Stimulated activated naive CD8-positive, alpha-beta T cell treated with anti-CD3 and anti-CD28 coated beads, Interleukin-15, Interleukin-2, amounts not matched to agents 100 ng/mL and 50 ng/mL, for 24 hours (primary cell): ENCODE data around the gene SEMG1.

Experiments used
- H3K27ac Mint-ChIP-seq: one replicate; pipeline ENCODE4 v1.8.0; 2021; ENCODE audit warnings: mild to moderate bottlenecking, mixed read lengths
- H3K27me3 Mint-ChIP-seq: one replicate; pipeline ENCODE4 v1.8.0; 2021; ENCODE audit warnings: mixed read lengths
- H3K36me3 Mint-ChIP-seq: one replicate; pipeline ENCODE4 v1.8.0; 2021; ENCODE audit warnings: low read depth, mixed read lengths
- H3K4me1 Mint-ChIP-seq: one replicate; pipeline ENCODE4 v1.8.0; 2021; ENCODE audit warnings: low read depth, mixed read lengths
- H3K4me3 Mint-ChIP-seq: one replicate; pipeline ENCODE4 v1.8.0; 2021; ENCODE audit warnings: mild to moderate bottlenecking, mixed read lengths
- H3K9me3 Mint-ChIP-seq: one replicate; pipeline ENCODE4 v1.8.0; 2021; ENCODE audit warnings: mixed read lengths

The SEMG1 gene, protein sequence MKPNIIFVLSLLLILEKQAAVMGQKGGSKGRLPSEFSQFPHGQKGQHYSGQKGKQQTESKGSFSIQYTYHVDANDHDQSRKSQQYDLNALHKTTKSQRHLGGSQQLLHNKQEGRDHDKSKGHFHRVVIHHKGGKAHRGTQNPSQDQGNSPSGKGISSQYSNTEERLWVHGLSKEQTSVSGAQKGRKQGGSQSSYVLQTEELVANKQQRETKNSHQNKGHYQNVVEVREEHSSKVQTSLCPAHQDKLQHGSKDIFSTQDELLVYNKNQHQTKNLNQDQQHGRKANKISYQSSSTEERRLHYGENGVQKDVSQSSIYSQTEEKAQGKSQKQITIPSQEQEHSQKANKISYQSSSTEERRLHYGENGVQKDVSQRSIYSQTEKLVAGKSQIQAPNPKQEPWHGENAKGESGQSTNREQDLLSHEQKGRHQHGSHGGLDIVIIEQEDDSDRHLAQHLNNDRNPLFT

GRCh38 chr20:45206725-45207124, at the start of gene SEMG1:
TSS of gene SEMG1 (plus strand) at chr20:45207033. CDS start at chr20:45207054, 21 bp downstream.
- Mint-ChIP-seq H3K36me3 (no peaks in the 10 kb centered on the region), H3K4me3 (no peak within 1 kb of the TSS), H3K27me3 (peaks cover 43% of the 10 kb centered on the region), H3K27ac (no peak within 1 kb of the TSS), H3K9me3 (peaks cover 6% of the 10 kb centered on the region), H3K4me1 (no peaks in the 10 kb centered on the region)

- Mint-ChIP-seq H3K4me3 (no peak overlapping the region), H3K9me3 (peaks cover 27% of the 10 kb centered on the region), H3K36me3 (peaks cover 4% of the 10 kb centered on the region), H3K27ac (no peak overlapping the region), H3K27me3 (peaks cover 39% of the 10 kb centered on the region), H3K4me1 (no peaks in the 10 kb centered on the region)
These were observed 48.9 kb upstream of the SEMG1 start for GRCh38 chr20:45157962-45158361.

- Mint-ChIP-seq H3K36me3 (peaks cover 4% of the 10 kb centered on the region), H3K4me3 (no peak overlapping the region), H3K27me3 (peaks cover 63% of the 10 kb centered on the region), H3K4me1 (no peaks in the 10 kb centered on the region), H3K9me3 (peaks cover 32% of the 10 kb centered on the region), H3K27ac (no peak overlapping the region)
These were observed 43.6 kb upstream of the SEMG1 start for GRCh38 chr20:45163083-45163803.

GRCh38 chr20:45164906-45165305, 41.9 kb upstream of the SEMG1 start:
- H3K27me3 Mint-ChIP-seq = peaks cover 59% of the 10 kb centered on the region
- no peak overlapping the region for H3K4me3 Mint-ChIP-seq
- H3K36me3 Mint-ChIP-seq = no peaks in the 10 kb centered on the region
- H3K9me3 Mint-ChIP-seq = peaks cover 19% of the 10 kb centered on the region
- no peak overlapping the region for H3K27ac Mint-ChIP-seq
- no peaks in the 10 kb centered on the region for H3K4me1 Mint-ChIP-seq

DNA sequence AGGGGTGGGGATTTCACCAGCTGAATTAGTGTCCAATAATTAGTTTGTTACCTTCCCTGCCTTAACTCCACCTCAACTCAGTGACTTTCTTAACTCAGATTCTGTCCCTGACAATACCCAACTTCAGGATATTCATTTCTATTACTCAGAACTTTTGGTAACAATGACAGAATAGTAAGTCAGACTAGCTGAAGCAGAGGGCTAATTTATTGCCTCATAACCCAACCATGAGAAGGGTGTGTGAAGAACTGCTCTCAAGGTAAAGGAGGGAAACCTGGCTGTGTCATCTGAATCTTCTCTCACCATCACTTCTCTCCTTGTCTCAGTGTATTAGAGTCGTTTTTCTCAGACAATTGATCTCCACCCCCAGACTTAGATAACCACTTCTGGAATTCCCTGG, 33.3 kb upstream of the SEMG1 start:
- Mint-ChIP-seq H3K27me3 (peaks cover 34% of the 10 kb centered on the region), H3K36me3 (no peaks in the 10 kb centered on the region)

DNA sequence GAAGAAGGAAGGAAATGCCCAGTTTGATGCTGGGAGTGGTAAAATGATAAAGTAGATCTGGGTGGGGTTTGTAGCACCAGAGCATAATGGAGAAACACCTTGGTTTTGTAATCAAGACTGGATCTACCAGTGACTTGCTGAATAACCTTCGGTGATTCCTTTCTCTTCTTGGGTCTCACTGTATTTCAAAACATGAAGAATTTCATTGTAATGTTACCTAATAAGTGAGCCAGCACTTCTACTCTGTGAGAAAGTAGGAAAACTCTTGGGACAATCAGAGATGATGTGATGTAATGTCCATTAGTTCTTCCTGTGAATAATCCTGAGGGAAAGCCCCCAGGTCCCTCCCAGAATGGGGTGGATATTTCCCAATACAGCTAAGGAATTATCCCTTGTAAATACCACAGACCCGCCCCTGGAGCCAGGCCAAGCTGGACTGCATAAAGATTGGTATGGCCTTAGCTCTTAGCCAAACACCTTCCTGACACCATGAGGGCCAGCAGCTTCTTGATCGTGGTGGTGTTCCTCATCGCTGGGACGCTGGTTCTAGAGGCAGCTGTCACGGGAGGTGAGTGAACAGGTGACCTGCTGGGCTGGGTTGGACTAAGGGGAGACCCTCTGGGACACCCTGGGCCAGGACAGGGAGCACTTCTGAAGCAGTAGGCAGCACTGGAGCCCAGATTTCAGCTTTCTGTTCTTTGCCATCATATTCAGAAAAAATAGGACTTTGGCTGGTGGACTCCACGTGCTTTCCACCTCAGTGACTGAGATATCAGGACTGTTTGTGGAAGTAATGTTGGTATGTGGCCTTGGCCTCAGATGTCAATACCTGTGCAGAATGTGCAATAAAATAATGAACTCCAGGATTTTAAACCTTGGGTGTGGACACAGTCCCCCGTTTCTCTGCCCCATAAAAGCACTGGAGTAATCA, 32.1 kb upstream of the SEMG1 start, which contains the start of gene PI3:
TSS of gene PI3 (plus strand) at position 469 of the 931 bp plus-strand sequence. CDS start at position 490, 21 bp downstream.
- Mint-ChIP-seq H3K27ac (no peak within 1 kb of the TSS), H3K4me1 (no peaks in the 10 kb centered on the region)

More for the DNA sequence above, 33.3 kb upstream of the SEMG1 start:
- Mint-ChIP-seq H3K27ac (no peak overlapping the region), H3K4me3 (no peak overlapping the region), H3K4me1 (no peaks in the 10 kb centered on the region), H3K9me3 (no peaks in the 10 kb centered on the region)

DNA sequence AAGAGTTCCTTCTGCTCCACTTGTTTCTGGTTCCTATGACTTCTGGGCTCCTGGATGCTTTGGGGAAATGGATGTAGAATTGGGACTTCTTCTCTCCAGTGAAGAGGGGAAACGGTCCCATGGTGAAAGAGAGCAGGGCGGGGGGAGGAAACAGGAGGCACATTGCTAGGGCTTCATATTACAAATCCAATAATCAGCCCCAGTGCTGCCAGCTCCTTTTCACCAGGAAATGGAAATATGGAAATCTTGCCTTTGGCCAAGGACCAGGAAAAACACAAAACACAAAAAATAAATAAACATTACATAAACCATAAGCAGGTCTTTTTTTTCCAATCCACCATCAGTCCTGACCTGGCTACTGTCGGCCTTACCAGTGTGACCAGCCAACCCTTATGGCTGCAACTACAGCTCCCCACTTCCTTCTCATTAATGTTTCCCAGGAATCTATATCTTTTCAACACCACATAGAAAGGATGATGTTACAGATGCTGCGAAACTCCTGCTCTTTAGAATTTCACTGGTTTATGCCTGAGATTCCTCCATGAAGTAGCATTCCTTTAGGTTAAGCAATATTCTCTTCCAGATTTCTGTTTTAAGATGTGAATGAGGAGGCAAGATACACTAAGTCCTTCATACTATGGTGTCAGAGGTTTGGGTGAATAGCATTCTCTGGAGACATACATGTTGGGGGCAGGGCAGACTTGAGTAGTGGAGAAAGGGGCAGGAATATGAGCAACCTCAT, 30.1 kb upstream of the SEMG1 start:
- H3K4me1 Mint-ChIP-seq = no peaks in the 10 kb centered on the region
- H3K4me3 Mint-ChIP-seq = no peak overlapping the region
- no peaks in the 10 kb centered on the region for H3K9me3 Mint-ChIP-seq
- H3K36me3 Mint-ChIP-seq = no peaks in the 10 kb centered on the region
- H3K27ac Mint-ChIP-seq = no peak overlapping the region
- H3K27me3 Mint-ChIP-seq = peaks cover 13% of the 10 kb centered on the region

More for the DNA sequence above, 32.1 kb upstream of the SEMG1 start, which contains the start of gene PI3:
- no peak within 1 kb of the TSS for H3K4me3 Mint-ChIP-seq
- H3K36me3 Mint-ChIP-seq = no peaks in the 10 kb centered on the region
- H3K9me3 Mint-ChIP-seq = no peaks in the 10 kb centered on the region
- peaks cover 29% of the 10 kb centered on the region for H3K27me3 Mint-ChIP-seq

GRCh38 chr20:45179166-45179565, 27.7 kb upstream of the SEMG1 start:
- H3K27me3 Mint-ChIP-seq = peaks cover 3% of the 10 kb centered on the region
- H3K4me1 Mint-ChIP-seq = no peaks in the 10 kb centered on the region
- no peaks in the 10 kb centered on the region for H3K9me3 Mint-ChIP-seq
- H3K4me3 Mint-ChIP-seq = no peak overlapping the region
- no peak overlapping the region for H3K27ac Mint-ChIP-seq
- no peaks in the 10 kb centered on the region for H3K36me3 Mint-ChIP-seq

DNA sequence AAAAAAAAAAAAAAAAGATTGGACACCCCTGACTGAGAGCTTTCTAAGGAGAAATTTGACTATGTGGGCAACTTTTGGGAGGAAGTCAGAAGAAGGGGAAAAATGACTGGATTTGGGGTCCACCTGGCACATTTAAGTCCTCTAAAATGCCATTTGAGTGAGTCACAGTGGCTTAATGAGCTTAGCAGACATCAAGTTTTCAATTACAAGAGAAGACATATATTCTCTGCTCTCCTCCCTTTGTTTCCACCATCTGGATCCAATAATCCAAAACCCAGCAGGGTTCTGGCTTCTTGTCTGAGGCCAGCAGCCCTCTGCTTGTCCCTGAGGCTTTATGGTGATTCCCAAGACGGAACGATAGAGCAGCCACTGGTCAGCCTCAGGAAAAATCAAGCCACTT, 25.2 kb upstream of the SEMG1 start:
- H3K9me3 Mint-ChIP-seq = no peaks in the 10 kb centered on the region
- no peak overlapping the region for H3K27ac Mint-ChIP-seq
- no peaks in the 10 kb centered on the region for H3K27me3 Mint-ChIP-seq
- no peaks in the 10 kb centered on the region for H3K36me3 Mint-ChIP-seq
- no peak overlapping the region for H3K4me3 Mint-ChIP-seq
- H3K4me1 Mint-ChIP-seq = no peaks in the 10 kb centered on the region

DNA sequence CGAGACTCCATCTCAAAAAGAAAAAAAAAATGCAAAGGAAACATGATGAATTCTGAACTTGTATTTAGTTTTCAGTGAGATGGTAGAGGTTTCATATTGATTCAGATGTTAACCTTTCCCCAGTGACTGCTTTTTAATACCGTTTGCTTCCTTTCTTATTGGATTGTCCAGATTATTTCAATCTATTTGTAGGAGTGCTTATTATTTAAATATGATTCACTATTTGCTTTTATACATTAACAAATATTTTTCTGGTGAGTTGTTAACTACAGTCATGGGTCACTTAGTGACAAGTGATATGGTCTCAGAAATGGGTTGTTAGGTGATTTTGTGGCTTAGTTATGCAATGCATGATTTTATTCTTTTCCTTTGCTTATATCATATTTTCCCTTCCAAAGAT, 23.7 kb upstream of the SEMG1 start:
- Mint-ChIP-seq H3K9me3 (no peaks in the 10 kb centered on the region), H3K36me3 (no peaks in the 10 kb centered on the region), H3K4me3 (no peak overlapping the region), H3K27me3 (no peaks in the 10 kb centered on the region), H3K4me1 (no peaks in the 10 kb centered on the region), H3K27ac (no peak overlapping the region)

- no peaks in the 10 kb centered on the region for H3K36me3 Mint-ChIP-seq
- H3K9me3 Mint-ChIP-seq = no peaks in the 10 kb centered on the region
- peaks cover 8% of the 10 kb centered on the region for H3K27me3 Mint-ChIP-seq
- no peak overlapping the region for H3K4me3 Mint-ChIP-seq
- no peaks in the 10 kb centered on the region for H3K4me1 Mint-ChIP-seq
- no peak overlapping the region for H3K27ac Mint-ChIP-seq
These were observed 19.1 kb upstream of the SEMG1 start for GRCh38 chr20:45187693-45188092.

DNA sequence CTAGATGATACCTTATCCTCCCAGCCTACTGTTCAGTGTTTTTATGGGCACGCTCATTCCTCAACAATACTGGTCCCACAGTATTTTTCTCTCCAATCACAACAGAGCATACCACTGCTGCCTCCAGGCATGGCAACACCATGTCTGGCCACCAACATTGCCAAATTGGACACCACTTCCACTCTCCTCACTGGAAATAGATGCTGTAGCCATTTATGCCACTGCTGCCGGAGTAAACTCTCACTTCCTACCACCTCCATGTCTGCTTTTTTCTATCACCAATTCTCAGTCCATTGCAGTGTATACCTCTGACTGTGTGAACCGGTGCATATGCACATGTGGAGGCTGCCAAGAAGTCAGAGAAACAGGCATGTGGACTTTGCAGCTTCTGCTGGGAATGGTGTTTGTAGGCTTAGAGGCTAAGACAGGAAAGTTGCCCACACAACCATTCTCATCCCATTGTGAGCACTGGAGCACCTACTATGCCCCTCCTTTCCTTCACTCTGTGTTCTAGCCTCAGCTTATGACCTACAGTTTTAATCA, 17.7 kb upstream of the SEMG1 start:
- Mint-ChIP-seq H3K27me3 (peaks cover 9% of the 10 kb centered on the region), H3K9me3 (no peaks in the 10 kb centered on the region), H3K4me1 (no peaks in the 10 kb centered on the region), H3K27ac (no peak overlapping the region), H3K4me3 (no peak overlapping the region), H3K36me3 (no peaks in the 10 kb centered on the region)

- Mint-ChIP-seq H3K27me3 (peaks cover 16% of the 10 kb centered on the region), H3K27ac (no peak overlapping the region), H3K9me3 (no peaks in the 10 kb centered on the region), H3K36me3 (no peaks in the 10 kb centered on the region), H3K4me1 (no peaks in the 10 kb centered on the region), H3K4me3 (no peak overlapping the region)
These were observed 17.0 kb upstream of the SEMG1 start for GRCh38 chr20:45189861-45190260.

DNA sequence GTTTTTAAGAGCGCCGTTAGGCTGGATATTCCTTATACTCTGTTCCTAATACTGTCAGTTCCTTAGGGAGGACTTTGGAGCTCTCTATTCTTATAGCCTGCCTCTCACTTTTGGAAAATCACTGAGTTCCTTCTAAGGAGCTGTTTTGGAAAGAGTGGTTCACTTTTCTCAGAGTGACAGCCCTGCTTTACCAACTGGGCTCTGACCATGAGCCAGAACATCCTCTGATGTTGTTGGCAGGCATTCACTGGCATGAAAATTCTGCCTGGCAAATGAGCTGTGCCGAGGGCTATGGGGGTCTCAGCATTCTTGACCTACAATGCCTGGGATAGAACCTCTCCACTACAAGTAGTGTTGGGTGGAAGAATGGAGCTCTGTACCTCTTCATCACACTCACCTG, 14.9 kb upstream of the SEMG1 start:
- Mint-ChIP-seq H3K36me3 (no peaks in the 10 kb centered on the region), H3K4me3 (no peak overlapping the region), H3K9me3 (no peaks in the 10 kb centered on the region), H3K27ac (no peak overlapping the region), H3K4me1 (no peaks in the 10 kb centered on the region), H3K27me3 (peaks cover 18% of the 10 kb centered on the region)
